Natural killer cell (primary cell): ENCODE measurements around the gene HOXC9. TPM values are rescaled to one million over a fixed set of nuclear protein-coding genes. Genes with fewer than 3 reads are reported as not detected.

Source experiments
- ATAC-seq, 3 donors: fragments of 150-1000 bp in 2 of 3; fragments of 200-7000 bp in 1 of 3; cut with Tn5 transposase; 1 replicate in 1 of 3; 2 replicates in 2 of 3; pipeline ENCODE4 v1.10.0; 2021; ENCODE audit warnings: mild to moderate bottlenecking in 2 of 3, moderate library complexity in 2 of 3
- DNase-seq, 2 donors: peaks; one replicate each; pipeline versions ENCODE4 v3.0.0 to v3.0.0-alpha.2; 2013 to 2021; ENCODE audit warnings: mixed read lengths in 1 of 2
- H3K27ac ChIP-seq: one replicate; pipeline ENCODE4 v1.5.1; 2013; ENCODE audit warnings: mild to moderate bottlenecking, low read length
- H3K27me3 ChIP-seq: one replicate; pipeline ENCODE4 v1.6.1; 2013; ENCODE audit warnings: low read length; ENCODE audit not compliant: control insufficient read depth, insufficient read depth
- H3K36me3 ChIP-seq: one replicate; pipeline ENCODE4 v1.6.1; 2013; ENCODE audit warnings: low read length; ENCODE audit not compliant: control insufficient read depth, insufficient read depth
- H3K4me1 ChIP-seq: one replicate; pipeline ENCODE4 v1.6.1; 2013; ENCODE audit warnings: low read length; ENCODE audit not compliant: control insufficient read depth, insufficient read depth
- H3K4me3 ChIP-seq: one replicate; pipeline ENCODE4 v1.5.1; 2013; ENCODE audit warnings: low read length
- H3K9me3 ChIP-seq: one replicate; pipeline ENCODE4 v1.6.1; 2013; ENCODE audit warnings: low read length; ENCODE audit not compliant: control insufficient read depth, insufficient read depth
- H3K27ac Mint-ChIP-seq, 2 donors: one replicate each; pipeline ENCODE4 v1.8.0; 2022; ENCODE audit warnings: mild to moderate bottlenecking in 2 of 2, mixed read lengths in 2 of 2, moderate library complexity in 1 of 2
- H3K27me3 Mint-ChIP-seq, 2 donors: one replicate each; pipeline ENCODE4 v1.8.0; 2022; ENCODE audit warnings: low read depth in 2 of 2, mixed read lengths in 2 of 2
- H3K36me3 Mint-ChIP-seq: one replicate; pipeline ENCODE4 v1.8.0; 2022; ENCODE audit warnings: mixed read lengths
- H3K4me1 Mint-ChIP-seq, 2 donors: one replicate each; pipeline ENCODE4 v1.8.0; 2022; ENCODE audit warnings: mixed read lengths in 2 of 2
- H3K4me3 Mint-ChIP-seq: one replicate; pipeline ENCODE4 v1.8.0; 2022; ENCODE audit warnings: mild to moderate bottlenecking, moderate library complexity, mixed read lengths
- H3K9me3 Mint-ChIP-seq, 2 donors: one replicate each; pipeline ENCODE4 v1.8.0; 2022; ENCODE audit warnings: mixed read lengths in 2 of 2
- WGBS: methylation state at CpG from one replicate; pipeline ENCODE4 v1.1.7; 2013; ENCODE audit warnings: missing lambda C conversion rate; ENCODE audit not compliant: insufficient coverage; 5-methylcytosine and 5-hydroxymethylcytosine counted together
- intact Hi-C: fragments of 100-400 bp; cut with micrococcal nuclease; formaldehyde crosslinking; loops from one replicate; pipeline ENCODE4 v1.14.2; 2022
- total RNA-seq, 4 donors: library from RNA; stranded (reverse); fragments of 120-200 nt in 1 of 4; gene quantifications; one replicate each; pipeline versions ENCODE4 v1.2.3 to v1.2.4, GENCODE V29; 2013 to 2022
- TF ChIP-seq, protein P1 (sequence below): fragments of 200-600 bp; IDR thresholded peaks from one replicate; pipeline ENCODE4 v1.8.0; 2022; ENCODE audit warnings: antibody characterized with exemption

HOXC9 gene
- total RNA-seq, 3 donors from 2014 or later (not counting 1 experiment from before 2014, with no cell fraction given): not detected

DNA sequence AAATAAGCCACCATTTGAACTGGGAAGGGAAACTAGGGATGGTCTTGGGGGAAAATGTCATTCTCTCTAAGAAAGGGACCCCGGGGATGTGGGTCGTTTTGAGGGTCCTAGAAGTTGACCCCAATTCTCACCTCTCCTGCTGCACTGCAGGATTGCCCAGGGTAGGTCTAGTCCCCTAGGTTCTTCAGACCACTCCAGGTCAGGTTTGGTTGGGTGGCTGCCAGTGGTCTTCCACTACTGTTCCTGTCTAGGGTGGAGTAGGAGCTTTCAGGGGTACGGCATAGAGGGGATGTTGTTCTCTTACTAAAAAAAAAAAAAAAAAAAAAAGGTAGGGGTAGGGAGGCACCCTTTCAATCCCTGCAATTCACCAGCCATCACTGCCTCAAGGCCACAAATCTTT is 16.1 kb downstream of the HOXC9 start:
- Mint-ChIP-seq H3K36me3 (no peaks in the 10 kb centered on the region), H3K4me1 (peaks cover 20 to 44% of the 10 kb centered on the region in 2 donors), H3K9me3 (no peaks in the 10 kb centered on the region), H3K27ac (no peak overlapping the region), H3K27me3 (peaks cover 45 to 55% of the 10 kb centered on the region in 2 donors), H3K4me3 (peak overlapping the region; percentile 40)
- Histone ChIP-seq H3K4me3 (no peak overlapping the region), H3K36me3 (no peaks in the 10 kb centered on the region), H3K27me3 (peaks cover 61% of the 10 kb centered on the region), H3K9me3 (no peaks in the 10 kb centered on the region), H3K4me1 (peaks cover 33% of the 10 kb centered on the region), H3K27ac (no peak overlapping the region)
- intact Hi-C loops: loop anchor here (2.0 to 10.0 kb wide), 2 partner anchors 17 to 269 kb away; partner anchors contain the start of genes CBX5, HNRNPA1 and HOXC5
- WGBS: 17% methylated on average over 2 of the region's 3 CpGs
- ATAC-seq: no peak
- TF ChIP-seq, protein P1, sequence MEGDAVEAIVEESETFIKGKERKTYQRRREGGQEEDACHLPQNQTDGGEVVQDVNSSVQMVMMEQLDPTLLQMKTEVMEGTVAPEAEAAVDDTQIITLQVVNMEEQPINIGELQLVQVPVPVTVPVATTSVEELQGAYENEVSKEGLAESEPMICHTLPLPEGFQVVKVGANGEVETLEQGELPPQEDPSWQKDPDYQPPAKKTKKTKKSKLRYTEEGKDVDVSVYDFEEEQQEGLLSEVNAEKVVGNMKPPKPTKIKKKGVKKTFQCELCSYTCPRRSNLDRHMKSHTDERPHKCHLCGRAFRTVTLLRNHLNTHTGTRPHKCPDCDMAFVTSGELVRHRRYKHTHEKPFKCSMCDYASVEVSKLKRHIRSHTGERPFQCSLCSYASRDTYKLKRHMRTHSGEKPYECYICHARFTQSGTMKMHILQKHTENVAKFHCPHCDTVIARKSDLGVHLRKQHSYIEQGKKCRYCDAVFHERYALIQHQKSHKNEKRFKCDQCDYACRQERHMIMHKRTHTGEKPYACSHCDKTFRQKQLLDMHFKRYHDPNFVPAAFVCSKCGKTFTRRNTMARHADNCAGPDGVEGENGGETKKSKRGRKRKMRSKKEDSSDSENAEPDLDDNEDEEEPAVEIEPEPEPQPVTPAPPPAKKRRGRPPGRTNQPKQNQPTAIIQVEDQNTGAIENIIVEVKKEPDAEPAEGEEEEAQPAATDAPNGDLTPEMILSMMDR: no peak
- DNase-seq: no peak

DNA sequence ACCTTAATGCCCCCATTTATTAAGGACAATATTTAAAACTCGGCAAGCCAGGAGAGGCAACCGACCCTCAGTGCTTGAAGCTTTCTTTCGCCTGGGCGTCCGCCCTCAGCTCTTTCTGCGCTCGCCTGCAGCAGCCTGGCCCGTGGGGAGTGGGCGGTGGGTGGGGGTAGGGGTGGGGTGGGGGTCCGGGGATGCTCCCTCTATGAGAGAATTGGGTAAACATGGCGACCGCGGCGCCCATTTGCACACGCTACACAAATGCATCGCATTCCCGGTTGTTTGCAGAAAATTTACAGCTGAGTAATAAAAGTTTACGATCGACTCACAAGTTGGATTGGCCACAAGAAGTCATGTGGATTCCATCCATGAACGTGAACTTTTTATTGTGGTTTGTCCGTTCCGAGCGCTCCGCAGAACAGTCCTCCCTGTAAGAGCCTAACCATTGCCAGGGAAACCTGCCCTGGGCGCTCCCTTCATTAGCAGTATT is 16.6 kb downstream of the HOXC9 start:
- H3K9me3 ChIP-seq: no peaks in the 10 kb centered on the region
- Mint-ChIP-seq H3K27me3 (peaks cover 45 to 56% of the 10 kb centered on the region in 2 donors), H3K27ac (no peak overlapping the region), H3K4me3 (peak overlapping the region; percentile 40), H3K4me1 (peaks cover 16 to 39% of the 10 kb centered on the region in 2 donors), H3K9me3 (no peaks in the 10 kb centered on the region), H3K36me3 (no peaks in the 10 kb centered on the region)
- H3K4me3 ChIP-seq: no peak overlapping the region
- peaks cover 33% of the 10 kb centered on the region for H3K4me1 ChIP-seq
- 7% methylated on average over 21 of the region's 25 CpGs for WGBS
- intact Hi-C loops: loop anchor here (2.0 to 10.0 kb wide), 2 partner anchors 16 to 268 kb away; partner anchors contain the start of genes CBX5, HNRNPA1 and HOXC5
- no peaks in the 10 kb centered on the region for H3K36me3 ChIP-seq
- H3K27ac ChIP-seq: no peak overlapping the region
- peaks cover 57% of the 10 kb centered on the region for H3K27me3 ChIP-seq
- ATAC-seq (no peak), DNase-seq (no peak)
- TF ChIP-seq, protein P1: no peak

DNA sequence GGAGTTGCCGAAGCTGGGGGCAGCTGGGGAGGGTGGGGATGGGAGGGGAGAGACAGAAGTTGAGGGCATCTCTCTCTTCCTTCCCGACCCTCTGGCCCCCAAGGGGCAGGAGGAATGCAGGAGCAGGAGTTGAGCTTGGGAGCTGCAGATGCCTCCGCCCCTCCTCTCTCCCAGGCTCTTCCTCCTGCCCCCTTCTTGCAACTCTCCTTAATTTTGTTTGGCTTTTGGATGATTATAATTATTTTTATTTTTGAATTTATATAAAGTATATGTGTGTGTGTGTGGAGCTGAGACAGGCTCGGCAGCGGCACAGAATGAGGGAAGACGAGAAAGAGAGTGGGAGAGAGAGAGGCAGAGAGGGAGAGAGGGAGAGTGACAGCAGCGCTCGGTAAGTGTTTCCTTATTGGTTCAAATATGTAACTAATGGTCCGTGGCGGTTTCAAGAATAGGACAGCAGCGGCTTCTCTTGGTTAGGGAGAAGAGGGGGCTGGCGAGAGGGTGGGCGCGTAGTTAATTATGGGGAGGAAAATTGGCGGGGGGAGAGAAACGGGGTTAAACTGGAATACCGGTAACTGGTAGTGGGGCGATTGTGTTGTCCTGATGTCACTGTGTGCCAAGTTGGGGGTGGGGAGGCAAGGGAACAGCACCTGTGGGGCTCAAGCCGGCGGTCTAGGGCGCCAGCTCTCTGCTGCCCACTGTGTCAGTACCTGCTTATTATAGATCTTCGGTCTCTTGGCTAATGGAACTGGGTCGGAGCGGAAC is 17.2 kb downstream of the HOXC9 start:
- TF ChIP-seq, protein P1: no peak

More for the DNA sequence above, 17.2 kb downstream of the HOXC9 start:
- H3K4me1 Mint-ChIP-seq: peaks cover 14 to 37% of the 10 kb centered on the region in 2 donors
- Histone ChIP-seq H3K36me3 (no peaks in the 10 kb centered on the region), H3K27ac (peak overlapping the region; percentile 26), H3K27me3 (peaks cover 55% of the 10 kb centered on the region), H3K4me1 (peaks cover 33% of the 10 kb centered on the region), H3K9me3 (no peaks in the 10 kb centered on the region), H3K4me3 (peak overlapping the region; percentile 55)
- intact Hi-C loops: loop anchor here (2.0 to 10.0 kb wide), 2 partner anchors 16 to 268 kb away; partner anchors contain the start of genes CBX5, HNRNPA1 and HOXC5
- no peaks in the 10 kb centered on the region for H3K36me3 Mint-ChIP-seq
- H3K9me3 Mint-ChIP-seq: no peaks in the 10 kb centered on the region
- peak overlapping the region; percentile 81 for H3K4me3 Mint-ChIP-seq
- DNase-seq (peak in 1 of 2 donors; percentile 26), ATAC-seq (peak; percentile 40 to 46 (median 43))
- peaks cover 43 to 56% of the 10 kb centered on the region in 2 donors for H3K27me3 Mint-ChIP-seq
- WGBS: 5% methylated on average over 23 of the region's 24 CpGs
- H3K27ac Mint-ChIP-seq: peak overlapping the region; percentile 23 to 89
